Neural cell (in vitro differentiated cells): ENCODE results near the gene PHF2. TPM values are rescaled to one million over a fixed set of nuclear protein-coding genes. Genes with fewer than 3 reads are reported as not detected.

Experiments
- H2AFZ ChIP-seq: fragments of 200-600, 300-800 bp; sonication (generic), shearing (Covaris generic); 2 replicates; pipeline ENCODE4 v1.6.0; 2014; ENCODE audit warnings: low read depth, mild to moderate bottlenecking, antibody characterized with exemption, low read length, moderate library complexity
- H3F3A ChIP-seq: fragments of 200-600 bp; shearing (Covaris generic); 2 replicates; pipeline ENCODE4 v1.6.1; 2016; ENCODE audit warnings: mild to moderate bottlenecking, moderate library complexity, mixed read lengths, antibody characterized with exemption, low read length; ENCODE audit not compliant: insufficient read depth, poor library complexity, severe bottlenecking
- H3K27ac ChIP-seq: fragments of 200-600, 300-800 bp; sonication (generic), shearing (Covaris generic); 2 replicates; pipeline ENCODE4 v1.5.1; 2014; ENCODE audit warnings: mild to moderate bottlenecking, low read length, moderate library complexity
- H3K27me3 ChIP-seq: fragments of 300-800, 200-600 bp; sonication (generic), shearing (Covaris generic); 2 replicates; pipeline ENCODE4 v1.6.0; 2014; ENCODE audit warnings: mild to moderate bottlenecking, low read depth, low read length, moderate library complexity; ENCODE audit not compliant: insufficient read depth
- H3K36me3 ChIP-seq: fragments of 300-800, 200-600 bp; sonication (generic), shearing (Covaris generic); 2 replicates; pipeline ENCODE4 v1.5.1; 2014; ENCODE audit warnings: mild to moderate bottlenecking, antibody characterized with exemption, low read length, moderate library complexity; ENCODE audit not compliant: insufficient read depth
- H3K4me2 ChIP-seq: fragments of 300-800, 200-600 bp; sonication (generic), shearing (Covaris generic); 2 replicates; pipeline ENCODE4 v1.6.0; 2014; ENCODE audit warnings: mild to moderate bottlenecking, low read length
- H3K4me3 ChIP-seq: fragments of 300-800, 200-600 bp; sonication (generic), shearing (Covaris generic); 2 replicates; pipeline ENCODE4 v1.5.1; 2014; ENCODE audit warnings: mild to moderate bottlenecking, low read length, moderate library complexity
- H3K79me2 ChIP-seq: fragments of 200-600 bp; shearing (Covaris generic); replicated peaks from 2 replicates; pipeline ENCODE4 v1.6.0; 2014; ENCODE audit warnings: mild to moderate bottlenecking, low read length, moderate library complexity; ENCODE audit not compliant: insufficient read depth
- H3K9ac ChIP-seq: fragments of 300-800, 200-600 bp; sonication (generic), shearing (Covaris generic); 2 replicates; pipeline ENCODE4 v1.6.1; 2016; ENCODE audit warnings: mild to moderate bottlenecking, low read length, mixed read lengths
- H3K9me2 ChIP-seq: fragments of 200-600 bp; shearing (Covaris generic); 2 replicates; pipeline ENCODE4 v1.6.1; 2016; ENCODE audit warnings: mild to moderate bottlenecking, low read length, mixed read lengths; ENCODE audit not compliant: insufficient read depth
- H3K9me3 ChIP-seq: fragments of 200-600, 300-800 bp; sonication (generic), shearing (Covaris generic); 2 replicates; pipeline ENCODE4 v1.6.1; 2016; ENCODE audit warnings: mild to moderate bottlenecking, mixed run types, low read length, moderate library complexity, mixed read lengths
- H4K20me1 ChIP-seq: fragments of 200-600 bp; shearing (Covaris generic); 2 replicates; pipeline ENCODE4 v1.6.1; 2016; ENCODE audit warnings: mild to moderate bottlenecking, mixed run types; ENCODE audit not compliant: insufficient read depth
- EP300 ChIP-seq: fragments of 450-650 bp; conservative IDR thresholded peaks from 2 replicates; pipeline ENCODE4 v1.6.1; 2014; ENCODE audit warnings: antibody characterized with exemption, mild to moderate bottlenecking, moderate library complexity; ENCODE audit not compliant: poor library complexity, severe bottlenecking
- EZH2 ChIP-seq: fragments of 200-600, 300-800 bp; shearing (Covaris generic), sonication (generic); IDR thresholded peaks from 2 replicates; pipeline ENCODE4 v1.6.1; 2014; ENCODE audit warnings: antibody characterized with exemption, low read length, borderline replicate concordance, mild to moderate bottlenecking; ENCODE audit not compliant: insufficient read depth, poor library complexity, severe bottlenecking
- MXI1 ChIP-seq: fragments of 450-650 bp; conservative IDR thresholded peaks from 2 replicates; pipeline ENCODE4 v1.6.1; 2014; ENCODE audit warnings: antibody characterized with exemption, mild to moderate bottlenecking; ENCODE audit not compliant: poor library complexity, severe bottlenecking
- POLR2AphosphoS5 ChIP-seq: IDR thresholded peaks from 2 replicates; pipeline ENCODE4 v1.6.1; 2012
- RAD21 ChIP-seq: fragments of 450-650 bp; conservative IDR thresholded peaks from 2 replicates; pipeline ENCODE4 v1.6.1; 2014; ENCODE audit warnings: antibody characterized with exemption, mild to moderate bottlenecking, moderate library complexity
- SMC3 ChIP-seq: fragments of 450-650 bp; conservative IDR thresholded peaks from 2 replicates; pipeline ENCODE4 v1.6.1; 2014; ENCODE audit warnings: antibody characterized with exemption, mild to moderate bottlenecking, moderate library complexity; ENCODE audit not compliant: poor library complexity
- TAF1 ChIP-seq: IDR thresholded peaks from 2 replicates; pipeline ENCODE4 v1.6.1; 2012; ENCODE audit warnings: low read depth
- polyA plus RNA-seq: library from polyadenylated mRNA; depleted of rRNA; stranded (reverse); fragments of >200 nt; gene quantifications from 2 replicates; pipeline ENCODE4 v1.2.3, GENCODE V29; 2014
- TF ChIP-seq, protein P1 (sequence below): fragments of 450-650 bp; IDR thresholded peaks from 2 replicates; pipeline ENCODE4 v1.5.1; 2014; ENCODE audit warnings: antibody characterized with exemption, mild to moderate bottlenecking, moderate library complexity; ENCODE audit not compliant: poor library complexity, severe bottlenecking
- TF ChIP-seq, protein P2 (sequence below): IDR thresholded peaks from 2 replicates; pipeline ENCODE4 v1.6.1; 2012; ENCODE audit warnings: borderline replicate concordance

PHF2 gene
- polyA plus RNA-seq, 1 donor from 2014 or later = 42.4 TPM

DNA sequence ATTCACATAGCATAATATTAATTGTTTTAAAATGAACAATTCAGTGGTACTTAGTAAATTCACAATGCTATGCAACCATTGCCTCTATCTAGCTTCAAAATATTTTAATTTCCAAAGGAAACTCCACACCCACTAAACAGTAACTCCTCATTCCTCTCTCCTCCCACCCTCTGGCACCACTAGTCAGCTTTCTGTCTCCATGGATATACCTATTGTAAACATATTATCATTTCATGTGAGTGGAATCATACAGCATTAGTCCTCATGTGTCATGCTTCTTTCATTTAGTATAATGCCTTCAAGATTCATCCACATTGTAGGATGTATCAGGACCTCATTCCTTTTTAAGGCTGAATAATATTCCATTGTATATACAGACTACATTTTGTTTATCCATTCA is 48.6 kb downstream of the PHF2 start:
- Histone ChIP-seq H2AFZ (no peak overlapping the region), H3F3A (no peaks in the 10 kb centered on the region), H4K20me1 (no peaks in the 10 kb centered on the region), H3K4me3 (no peak overlapping the region), H3K9ac (no peak overlapping the region), H3K27ac (no peak overlapping the region), H3K79me2 (peaks cover 29% of the 10 kb centered on the region), H3K9me3 (peaks cover 6% of the 10 kb centered on the region), H3K9me2 (no peaks in the 10 kb centered on the region), H3K4me2 (no peak overlapping the region), H3K27me3 (no peaks in the 10 kb centered on the region), H3K36me3 (no peaks in the 10 kb centered on the region)
- TF ChIP-seq, protein P1, sequence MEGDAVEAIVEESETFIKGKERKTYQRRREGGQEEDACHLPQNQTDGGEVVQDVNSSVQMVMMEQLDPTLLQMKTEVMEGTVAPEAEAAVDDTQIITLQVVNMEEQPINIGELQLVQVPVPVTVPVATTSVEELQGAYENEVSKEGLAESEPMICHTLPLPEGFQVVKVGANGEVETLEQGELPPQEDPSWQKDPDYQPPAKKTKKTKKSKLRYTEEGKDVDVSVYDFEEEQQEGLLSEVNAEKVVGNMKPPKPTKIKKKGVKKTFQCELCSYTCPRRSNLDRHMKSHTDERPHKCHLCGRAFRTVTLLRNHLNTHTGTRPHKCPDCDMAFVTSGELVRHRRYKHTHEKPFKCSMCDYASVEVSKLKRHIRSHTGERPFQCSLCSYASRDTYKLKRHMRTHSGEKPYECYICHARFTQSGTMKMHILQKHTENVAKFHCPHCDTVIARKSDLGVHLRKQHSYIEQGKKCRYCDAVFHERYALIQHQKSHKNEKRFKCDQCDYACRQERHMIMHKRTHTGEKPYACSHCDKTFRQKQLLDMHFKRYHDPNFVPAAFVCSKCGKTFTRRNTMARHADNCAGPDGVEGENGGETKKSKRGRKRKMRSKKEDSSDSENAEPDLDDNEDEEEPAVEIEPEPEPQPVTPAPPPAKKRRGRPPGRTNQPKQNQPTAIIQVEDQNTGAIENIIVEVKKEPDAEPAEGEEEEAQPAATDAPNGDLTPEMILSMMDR = no peak
- TF ChIP-seq MXI1 (no peak), EZH2 (no peak), EP300 (no peak), RAD21 (no peak), POLR2AphosphoS5 (no peak), TAF1 (no peak), SMC3 (no peak)
- TF ChIP-seq, protein P2, sequence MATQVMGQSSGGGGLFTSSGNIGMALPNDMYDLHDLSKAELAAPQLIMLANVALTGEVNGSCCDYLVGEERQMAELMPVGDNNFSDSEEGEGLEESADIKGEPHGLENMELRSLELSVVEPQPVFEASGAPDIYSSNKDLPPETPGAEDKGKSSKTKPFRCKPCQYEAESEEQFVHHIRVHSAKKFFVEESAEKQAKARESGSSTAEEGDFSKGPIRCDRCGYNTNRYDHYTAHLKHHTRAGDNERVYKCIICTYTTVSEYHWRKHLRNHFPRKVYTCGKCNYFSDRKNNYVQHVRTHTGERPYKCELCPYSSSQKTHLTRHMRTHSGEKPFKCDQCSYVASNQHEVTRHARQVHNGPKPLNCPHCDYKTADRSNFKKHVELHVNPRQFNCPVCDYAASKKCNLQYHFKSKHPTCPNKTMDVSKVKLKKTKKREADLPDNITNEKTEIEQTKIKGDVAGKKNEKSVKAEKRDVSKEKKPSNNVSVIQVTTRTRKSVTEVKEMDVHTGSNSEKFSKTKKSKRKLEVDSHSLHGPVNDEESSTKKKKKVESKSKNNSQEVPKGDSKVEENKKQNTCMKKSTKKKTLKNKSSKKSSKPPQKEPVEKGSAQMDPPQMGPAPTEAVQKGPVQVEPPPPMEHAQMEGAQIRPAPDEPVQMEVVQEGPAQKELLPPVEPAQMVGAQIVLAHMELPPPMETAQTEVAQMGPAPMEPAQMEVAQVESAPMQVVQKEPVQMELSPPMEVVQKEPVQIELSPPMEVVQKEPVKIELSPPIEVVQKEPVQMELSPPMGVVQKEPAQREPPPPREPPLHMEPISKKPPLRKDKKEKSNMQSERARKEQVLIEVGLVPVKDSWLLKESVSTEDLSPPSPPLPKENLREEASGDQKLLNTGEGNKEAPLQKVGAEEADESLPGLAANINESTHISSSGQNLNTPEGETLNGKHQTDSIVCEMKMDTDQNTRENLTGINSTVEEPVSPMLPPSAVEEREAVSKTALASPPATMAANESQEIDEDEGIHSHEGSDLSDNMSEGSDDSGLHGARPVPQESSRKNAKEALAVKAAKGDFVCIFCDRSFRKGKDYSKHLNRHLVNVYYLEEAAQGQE = no peak

DNA sequence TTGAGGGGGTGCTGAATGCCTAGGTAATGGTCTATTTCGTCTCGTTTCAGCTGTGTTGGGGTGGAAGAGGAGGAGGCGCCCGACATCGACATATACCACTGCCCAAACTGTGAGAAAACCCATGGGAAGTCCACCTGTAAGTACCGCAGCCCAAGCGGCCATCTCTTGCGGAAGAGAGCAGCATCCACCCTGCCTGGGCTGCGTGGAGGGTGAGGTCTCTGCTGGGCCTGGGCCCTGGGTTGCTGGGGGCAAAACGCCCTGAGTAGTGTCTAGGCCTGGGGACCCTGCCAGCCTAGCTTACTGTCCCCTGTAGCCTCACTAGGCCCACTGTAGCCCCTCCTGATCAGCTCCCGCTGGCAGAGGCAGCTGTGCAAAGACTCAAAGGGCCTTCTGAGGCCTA is 53.5 kb downstream of the PHF2 start:
- H2AFZ ChIP-seq = no peak overlapping the region
- H3K36me3 ChIP-seq = no peaks in the 10 kb centered on the region
- H3F3A ChIP-seq = no peaks in the 10 kb centered on the region
- no peak overlapping the region for H3K4me2 ChIP-seq
- H4K20me1 ChIP-seq = no peaks in the 10 kb centered on the region
- H3K27ac ChIP-seq = no peak overlapping the region
- H3K9me3 ChIP-seq = peaks cover 6% of the 10 kb centered on the region
- H3K9me2 ChIP-seq = no peaks in the 10 kb centered on the region
- H3K79me2 ChIP-seq = peaks cover 20% of the 10 kb centered on the region
- TF ChIP-seq, protein P2 = no peak
- TF ChIP-seq TAF1 (no peak), SMC3 (no peak), POLR2AphosphoS5 (no peak), RAD21 (no peak), EP300 (no peak), MXI1 (no peak), EZH2 (no peak)
- TF ChIP-seq, protein P1 = no peak
- H3K9ac ChIP-seq = no peak overlapping the region
- no peaks in the 10 kb centered on the region for H3K27me3 ChIP-seq
- no peak overlapping the region for H3K4me3 ChIP-seq
